ENCODE measurements around the gene DTD2. TPM values are rescaled to one million over a fixed set of nuclear protein-coding genes. Genes with fewer than 3 reads are reported as not detected.

DTD2 gene
- total and polyA plus RNA-seq, 9 of the 15 experiments (the other 6 are each of a cell fraction or from before 2014, with no cell fraction given), result 3.8 to 24.1 (median 15.2) TPM

GRCh38 chr14:31456841-31457664, at the start of gene DTD2 (continued):
- no peak for TF ChIP-seq ASH1L (IDR thresholded peaks at IDR 0.05; ENCODE audit: borderline replicate concordance, low read depth, partially characterized antibody)
- no peak for TF ChIP-seq GATAD2B (IDR thresholded peaks at IDR 0.05; ENCODE audit: borderline replicate concordance)
- TF ChIP-seq E2F1 (CRISPR knock-in tag; IDR thresholded peaks at IDR 0.05), result peak; percentile 62; the same call in 1 of the 2 replicates
- TF ChIP-seq MEF2D (tag; conservative IDR thresholded peaks at IDR 0.05; ENCODE audit: low read depth), result no peak
- TF ChIP-seq ZNF644 (tag; IDR thresholded peaks at IDR 0.05; ENCODE audit: low read depth), result 0 out of 2 replicates have a peak, but pooled peaks have one; percentile 20
- no peak for TF ChIP-seq KDM1A (IDR thresholded peaks at IDR 0.05)
- TF ChIP-seq IRF9 (tag; IDR thresholded peaks at IDR 0.05), result no peak
- TF ChIP-seq ZNF212 (CRISPR knock-in tag; IDR thresholded peaks at IDR 0.05), result no peak
- TF ChIP-seq FOXK2 (conservative IDR thresholded peaks at IDR 0.05 in 1 of 2, IDR thresholded peaks at IDR 0.05 in 1 of 2; ENCODE audit: low read depth in 2 of 2), result 0 out of 4 replicates have a peak, but pooled peaks have one; percentile 12
- TF ChIP-seq HNRNPLL (IDR thresholded peaks at IDR 0.05; ENCODE audit: low read depth, low read length, poor library complexity, severe bottlenecking), result peak; percentile 90
- TF ChIP-seq BCOR (IDR thresholded peaks at IDR 0.05), result peak; percentile 15; the same call in 1 of the 2 replicates
- TF ChIP-seq C11orf30 (IDR thresholded peaks at IDR 0.05; ENCODE audit: low read depth), result no peak
- 0 out of 2 replicates have a peak, but pooled peaks have one; percentile 29 for TF ChIP-seq ZNF766 (CRISPR knock-in tag; conservative IDR thresholded peaks at IDR 0.05)
- TF ChIP-seq HSF4 (CRISPR knock-in tag; IDR thresholded peaks at IDR 0.05; ENCODE audit: borderline replicate concordance), result no peak
- no peak for TF ChIP-seq COPS2 (conservative IDR thresholded peaks at IDR 0.05)
- no peak for TF ChIP-seq ZNF551 (CRISPR knock-in tag; IDR thresholded peaks at IDR 0.05)
- TF ChIP-seq FOXA1 (IDR thresholded peaks at IDR 0.05; ENCODE audit: borderline replicate concordance), result no peak
- peak; percentile 70; the same call in 1 of the 2 replicates for TF ChIP-seq CTBP1 (IDR thresholded peaks at IDR 0.05; ENCODE audit: borderline replicate concordance)
- TF ChIP-seq DDX20 (tag; IDR thresholded peaks at IDR 0.05; ENCODE audit: low read depth), result no peak
- peak in 1 of 2 experiments; percentile 53; a peak in 1 of 4 replicates for TF ChIP-seq FOXA3 (CRISPR knock-in tag; conservative IDR thresholded peaks at IDR 0.05 in 1 of 2, IDR thresholded peaks at IDR 0.05 in 1 of 2)
- no peak for TF ChIP-seq ZNF707 (CRISPR knock-in tag; conservative IDR thresholded peaks at IDR 0.05)
- TF ChIP-seq, protein P1, sequence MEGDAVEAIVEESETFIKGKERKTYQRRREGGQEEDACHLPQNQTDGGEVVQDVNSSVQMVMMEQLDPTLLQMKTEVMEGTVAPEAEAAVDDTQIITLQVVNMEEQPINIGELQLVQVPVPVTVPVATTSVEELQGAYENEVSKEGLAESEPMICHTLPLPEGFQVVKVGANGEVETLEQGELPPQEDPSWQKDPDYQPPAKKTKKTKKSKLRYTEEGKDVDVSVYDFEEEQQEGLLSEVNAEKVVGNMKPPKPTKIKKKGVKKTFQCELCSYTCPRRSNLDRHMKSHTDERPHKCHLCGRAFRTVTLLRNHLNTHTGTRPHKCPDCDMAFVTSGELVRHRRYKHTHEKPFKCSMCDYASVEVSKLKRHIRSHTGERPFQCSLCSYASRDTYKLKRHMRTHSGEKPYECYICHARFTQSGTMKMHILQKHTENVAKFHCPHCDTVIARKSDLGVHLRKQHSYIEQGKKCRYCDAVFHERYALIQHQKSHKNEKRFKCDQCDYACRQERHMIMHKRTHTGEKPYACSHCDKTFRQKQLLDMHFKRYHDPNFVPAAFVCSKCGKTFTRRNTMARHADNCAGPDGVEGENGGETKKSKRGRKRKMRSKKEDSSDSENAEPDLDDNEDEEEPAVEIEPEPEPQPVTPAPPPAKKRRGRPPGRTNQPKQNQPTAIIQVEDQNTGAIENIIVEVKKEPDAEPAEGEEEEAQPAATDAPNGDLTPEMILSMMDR (IDR thresholded peaks at IDR 0.05 in 2 of 3, conservative IDR thresholded peaks at IDR 0.05 in 1 of 3; ENCODE audit: insufficient read depth in 2 of 3, low read depth in 1 of 3, low read length in 3 of 3), result peak in 1 of 3 experiments; percentile 25; a peak in 2 of 6 replicates
